ENCODE measurements around the gene SZT2. TPM values are rescaled to one million over a fixed set of nuclear protein-coding genes. Genes with fewer than 3 reads are reported as not detected.

Gene SZT2
- total and polyA plus RNA-seq, 2 of the 13 experiments (the other 11 are each of a cell fraction or from before 2014, with no cell fraction given), result 8.0 to 8.8 TPM

GRCh38 chr1:43396059-43396458 is 6.4 kb downstream of the SZT2 start:
- no peaks in the 10 kb centered on the region for H3K79me2 ChIP-seq (ENCODE audit: insufficient read depth, low read length)
- H3K9me3 ChIP-seq (ENCODE audit: low read length), result no peaks in the 10 kb centered on the region
- no peak overlapping the region for H2AFZ ChIP-seq (ENCODE audit: low read length)
- H3K9ac ChIP-seq (ENCODE audit: insufficient read depth, low read depth, low read length), result no peak overlapping the region
- intact Hi-C loops (cut with micrococcal nuclease; ENCODE audit: unreplicated experiment) (no loop called here), in situ Hi-C loops (cut with HindIII; ENCODE audit: extremely low pct_ligation_motif_present, low pct_unique_long_range_greater_than_20kb) (no loop called here)
- ATAC-seq, result no peak
- H3K4me3 ChIP-seq (replicated peaks in 1 of 3; ENCODE audit: insufficient read depth in 1 of 3, low read depth in 2 of 3, low read length in 3 of 3), result no peak overlapping the region
- H4K20me1 ChIP-seq (ENCODE audit: insufficient read depth, low read length), result no peaks in the 10 kb centered on the region
- TF ChIP-seq PRDM4 (CRISPR knock-in tag; IDR thresholded peaks at IDR 0.05; ENCODE audit: borderline replicate concordance), result no peak
- no peak for TF ChIP-seq KAT8 (CRISPR knock-in tag; IDR thresholded peaks at IDR 0.05)
- TF ChIP-seq ZNF121 (CRISPR knock-in tag; IDR thresholded peaks at IDR 0.05), result no peak
- no peak for TF ChIP-seq ZNF264 (CRISPR knock-in tag; IDR thresholded peaks at IDR 0.05)
- TF ChIP-seq SKIL (CRISPR knock-in tag; IDR thresholded peaks at IDR 0.05; ENCODE audit: borderline replicate concordance), result no peak
- no peak for TF ChIP-seq ZNF256 (CRISPR knock-in tag; conservative IDR thresholded peaks at IDR 0.05)
- no peak for TF ChIP-seq ZNF7 (CRISPR knock-in tag; IDR thresholded peaks at IDR 0.05)
- no peak for TF ChIP-seq ZNF674 (CRISPR knock-in tag; IDR thresholded peaks at IDR 0.05; ENCODE audit: low read depth)
- TF ChIP-seq HNRNPUL1 (IDR thresholded peaks at IDR 0.05; ENCODE audit: low read depth, low read length), result no peak
- DNase-seq (ENCODE audit: low spot score), result no peak
- FAIRE-seq, result no peak
- no peak overlapping the region for H3K27ac ChIP-seq (ENCODE audit: extremely low read length, insufficient read depth, low read length)
- POLR2A ChIA-PET, result no interaction called here
- no peak overlapping the region for H3K4me2 ChIP-seq (ENCODE audit: low read depth, low read length)
- H3K36me3 ChIP-seq (replicated peaks in 1 of 2; ENCODE audit: control insufficient read depth in 1 of 2, insufficient read depth in 2 of 2, low read length in 2 of 2), result no peaks in the 10 kb centered on the region
- H3K27me3 ChIP-seq (ENCODE audit: control insufficient read depth in 1 of 2, insufficient read depth in 2 of 2, low read length in 2 of 2), result no peaks in the 10 kb centered on the region
- WGBS (ENCODE audit: low lambda C conversion rate), result 95% methylated on average over 1 of the region's 1 CpG
- CTCF ChIA-PET (ENCODE audit: low intra/inter-chr PET ratio, low total read pairs), result no interaction called here
- H3K4me1 ChIP-seq (ENCODE audit: insufficient read depth, low read length), result peaks cover 4% of the 10 kb centered on the region
- no TSS peak for BruUV-seq (replicated peaks)
